Activated CD4-positive, alpha-beta memory T cell treated with anti-CD3 and anti-CD28 coated beads, Interleukin-2, amount 10 ng/mL, durations not matched to agents 7 days and 5 days (primary cell): Measurements from ENCODE around the gene NHSL1. TPM values are rescaled to one million over a fixed set of nuclear protein-coding genes. Genes with fewer than 3 reads are reported as not detected.

Experiments
- CTCF ChIA-PET: fragments of 350-600 bp; sonication (Branson Sonifier 250); formaldehyde crosslinking; loops from one replicate; lab custom pipeline; 2021; ENCODE audit warnings: antibody characterized with exemption, inconsistent platforms; lab: Charles Lee
- POLR2A ChIA-PET: fragments of 350-600 bp; sonication (Branson Sonifier 250); formaldehyde crosslinking; loops from one replicate; lab custom pipeline; 2021; ENCODE audit warnings: antibody characterized with exemption; lab: Charles Lee
- DNase-seq: peaks from one replicate; pipeline ENCODE4 v3.0.0-alpha.2; 2020
- H3K27ac Mint-ChIP-seq: one replicate; pipeline ENCODE4 v1.8.0; 2021; ENCODE audit warnings: mild to moderate bottlenecking, mixed read lengths
- H3K27me3 Mint-ChIP-seq: one replicate; pipeline ENCODE4 v1.8.0; 2021; ENCODE audit warnings: mixed read lengths
- H3K36me3 Mint-ChIP-seq: one replicate; pipeline ENCODE4 v1.8.0; 2021; ENCODE audit warnings: low read depth, mixed read lengths
- H3K4me1 Mint-ChIP-seq: one replicate; pipeline ENCODE4 v1.8.0; 2021; ENCODE audit warnings: mixed read lengths
- H3K4me3 Mint-ChIP-seq: one replicate; pipeline ENCODE4 v1.8.0; 2021; ENCODE audit warnings: mild to moderate bottlenecking, mixed read lengths
- H3K9me3 Mint-ChIP-seq: one replicate; pipeline ENCODE4 v1.8.0; 2021; ENCODE audit warnings: mixed read lengths
- total RNA-seq, 2 experiments: library from RNA; stranded (reverse); gene quantifications; one replicate each; pipeline ENCODE4 v1.2.3, GENCODE V29; 2021

Gene NHSL1
- total RNA-seq, 2 experiments from 2014 or later = 1.0 to 1.4 TPM

- peaks cover 38% of the 10 kb centered on the region for H3K27me3 Mint-ChIP-seq
- no peaks in the 10 kb centered on the region for H3K9me3 Mint-ChIP-seq
- no peaks in the 10 kb centered on the region for H3K36me3 Mint-ChIP-seq
- ChIA-PET CTCF (no interaction called here), POLR2A (no interaction called here)
- no peak overlapping the region for H3K27ac Mint-ChIP-seq
- H3K4me3 Mint-ChIP-seq = no peak overlapping the region
- H3K4me1 Mint-ChIP-seq = no peaks in the 10 kb centered on the region
- no peak for DNase-seq
These were observed 32.1 kb upstream of the NHSL1 start for GRCh38 chr6:138531387-138531786.

DNA sequence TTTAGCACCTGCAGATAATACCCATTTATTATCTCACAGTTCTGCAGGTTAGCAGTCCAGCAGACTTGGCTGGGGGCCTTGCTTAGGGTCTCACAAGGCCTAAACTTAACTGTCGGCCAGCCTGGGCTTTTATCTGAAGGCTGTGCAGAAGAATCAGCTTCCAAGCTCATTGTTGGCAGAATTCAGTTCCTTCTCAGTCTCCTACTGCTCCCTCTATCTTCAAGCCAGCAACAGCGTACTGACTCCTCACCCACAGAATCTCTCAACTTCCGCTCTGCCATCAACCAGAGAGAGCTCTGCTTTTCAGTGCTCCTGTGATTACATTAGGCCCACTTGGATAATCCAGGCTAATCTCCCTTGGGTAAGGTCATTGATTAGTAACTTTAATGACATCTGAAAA lies 30.2 kb upstream of the NHSL1 start:
- POLR2A ChIA-PET = no interaction called here
- H3K4me3 Mint-ChIP-seq = no peak overlapping the region
- no peak overlapping the region for H3K27ac Mint-ChIP-seq
- no peaks in the 10 kb centered on the region for H3K4me1 Mint-ChIP-seq
- CTCF ChIA-PET = no interaction called here
- no peaks in the 10 kb centered on the region for H3K36me3 Mint-ChIP-seq
- peaks cover 33% of the 10 kb centered on the region for H3K27me3 Mint-ChIP-seq
- DNase-seq = no peak
- H3K9me3 Mint-ChIP-seq = no peaks in the 10 kb centered on the region

DNA sequence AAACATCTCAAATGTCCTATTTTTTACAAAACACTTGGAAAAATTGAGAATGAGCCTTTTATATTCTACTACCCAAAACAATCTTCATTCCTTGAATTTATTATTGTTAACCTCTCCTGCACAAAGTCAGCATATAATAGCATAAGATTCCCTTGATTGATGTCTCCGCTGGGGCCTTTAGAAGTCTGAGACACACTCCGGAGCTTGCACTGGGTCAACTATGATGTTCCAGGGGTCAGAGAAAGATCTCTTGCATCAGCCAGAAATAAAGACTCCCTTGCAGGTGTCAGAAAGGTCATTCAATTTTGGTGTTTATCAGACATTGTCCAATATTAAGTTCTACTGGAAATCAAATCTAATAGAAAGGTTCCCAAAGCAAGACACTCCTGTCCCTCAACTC lies 29.7 kb upstream of the NHSL1 start:
- DNase-seq = no peak
- POLR2A ChIA-PET = no interaction called here
- Mint-ChIP-seq H3K27me3 (peaks cover 30% of the 10 kb centered on the region), H3K4me1 (no peaks in the 10 kb centered on the region), H3K9me3 (no peaks in the 10 kb centered on the region), H3K27ac (no peak overlapping the region), H3K4me3 (no peak overlapping the region), H3K36me3 (no peaks in the 10 kb centered on the region)
- CTCF ChIA-PET = no interaction called here

DNA sequence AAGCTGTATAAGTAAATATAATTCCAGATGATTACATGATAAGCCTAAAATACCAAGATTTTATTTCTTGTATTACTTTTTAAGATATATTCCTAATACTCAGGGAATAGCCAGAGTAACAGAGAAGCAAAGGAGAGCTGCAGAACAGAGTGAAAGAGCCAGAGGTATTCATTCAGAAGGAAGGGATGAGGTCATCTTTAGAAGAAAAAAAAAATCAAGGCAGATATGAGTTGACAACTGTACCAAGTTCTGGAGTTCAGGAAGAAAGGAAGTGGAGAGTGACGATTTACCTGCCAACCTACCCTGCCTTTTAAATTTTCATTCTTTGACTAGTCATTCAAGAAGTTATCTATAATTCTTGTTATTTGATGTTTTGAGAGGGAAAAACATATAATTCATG lies 28.8 kb upstream of the NHSL1 start:
- Mint-ChIP-seq H3K27ac (no peak overlapping the region), H3K36me3 (no peaks in the 10 kb centered on the region), H3K4me1 (no peaks in the 10 kb centered on the region), H3K27me3 (peaks cover 30% of the 10 kb centered on the region), H3K9me3 (no peaks in the 10 kb centered on the region), H3K4me3 (no peak overlapping the region)
- ChIA-PET CTCF (interaction anchor here (0.7 kb wide), 1 partner anchor 19 kb away, joined by 3 read pairs; no protein-coding TSS in a partner anchor), POLR2A (no interaction called here)
- DNase-seq = no peak

DNA sequence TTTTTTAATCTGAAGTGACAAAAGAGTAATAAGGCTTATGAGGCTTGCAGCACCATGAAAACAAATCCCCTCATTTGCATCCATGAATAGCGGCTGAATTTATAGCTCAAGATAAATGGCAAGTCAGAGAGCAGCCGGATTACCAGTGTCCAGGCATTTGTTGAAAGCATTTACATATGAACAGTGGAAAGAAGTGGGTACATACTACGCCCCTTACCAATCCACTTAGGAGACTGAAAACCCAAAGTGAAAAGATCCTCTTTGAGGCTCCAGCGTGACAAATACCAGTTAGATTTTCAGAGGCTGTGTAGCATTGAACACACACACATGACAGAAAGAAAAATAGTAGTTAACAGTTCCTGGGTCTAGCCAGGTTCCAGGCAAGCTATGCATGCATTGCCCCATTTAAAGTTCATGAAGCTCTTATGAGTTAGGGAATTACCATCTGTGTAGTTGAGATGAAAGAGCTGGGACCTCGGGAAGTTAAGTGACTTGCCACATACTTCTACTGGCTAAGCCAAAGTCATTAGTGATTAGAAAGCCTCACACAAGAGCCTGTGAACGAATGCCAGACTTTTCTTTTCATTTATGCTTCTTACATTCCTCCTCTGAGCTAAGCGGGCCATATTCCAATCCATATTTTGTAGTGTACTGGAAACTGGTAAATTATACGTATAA lies 28.3 kb upstream of the NHSL1 start:
- Mint-ChIP-seq H3K4me1 (no peaks in the 10 kb centered on the region), H3K27ac (no peak overlapping the region), H3K4me3 (no peak overlapping the region), H3K36me3 (no peaks in the 10 kb centered on the region), H3K9me3 (no peaks in the 10 kb centered on the region), H3K27me3 (peaks cover 26% of the 10 kb centered on the region)
- no peak for DNase-seq
- POLR2A ChIA-PET = no interaction called here
- CTCF ChIA-PET = interaction anchor here (0.7 to 1.5 kb wide), 2 partner anchors 12 to 18 kb away, joined by 3 to 5 read pairs; no protein-coding TSS in a partner anchor

DNA sequence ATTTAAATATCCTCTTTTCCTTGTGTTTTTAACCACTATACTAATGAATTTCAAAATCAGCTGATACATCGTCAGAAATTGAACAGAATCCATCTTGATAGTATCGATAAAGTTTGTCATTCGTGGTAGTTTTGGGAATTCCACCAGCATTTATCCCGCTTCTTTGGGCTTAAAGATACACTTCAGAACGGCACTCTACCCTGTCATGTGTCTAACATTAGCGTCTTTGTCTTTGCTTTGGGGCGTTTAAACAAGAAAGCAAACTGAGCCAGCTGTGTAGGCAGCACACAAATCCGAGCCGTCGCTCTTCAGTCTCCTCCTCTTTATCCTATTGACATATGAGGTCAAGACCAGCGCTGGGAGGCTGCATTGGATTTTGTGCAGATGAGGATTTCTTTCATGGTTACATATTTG lies 27.5 kb upstream of the NHSL1 start:
- H3K27ac Mint-ChIP-seq = no peak overlapping the region
- H3K4me3 Mint-ChIP-seq = no peak overlapping the region
- peaks cover 19% of the 10 kb centered on the region for H3K27me3 Mint-ChIP-seq
- no peaks in the 10 kb centered on the region for H3K9me3 Mint-ChIP-seq
- DNase-seq = no peak
- ChIA-PET POLR2A (no interaction called here), CTCF (interaction anchor here (1.5 kb wide), 1 partner anchor 11 kb away, joined by 5 read pairs; no protein-coding TSS in a partner anchor)
- peaks cover under 1% of the 10 kb centered on the region for H3K4me1 Mint-ChIP-seq
- no peaks in the 10 kb centered on the region for H3K36me3 Mint-ChIP-seq

DNA sequence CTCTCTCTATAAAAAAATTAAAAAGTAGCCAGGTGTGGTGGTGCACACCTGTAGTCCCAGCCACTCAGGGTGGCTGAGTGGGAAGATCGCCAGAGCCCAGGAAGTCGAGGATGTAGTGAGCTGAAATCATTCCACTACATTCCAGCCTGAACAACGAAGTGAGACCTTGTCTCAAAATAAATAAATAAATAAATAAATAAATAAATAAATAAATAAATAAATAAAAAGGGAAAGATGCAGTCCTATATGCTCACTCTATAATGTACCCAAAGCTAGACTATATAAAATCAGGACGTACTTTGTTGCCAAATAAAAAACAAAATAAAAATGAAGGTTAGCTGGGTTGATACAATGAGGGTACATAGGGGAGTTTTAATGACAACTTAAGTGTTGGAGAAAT lies 26.1 kb upstream of the NHSL1 start:
- Mint-ChIP-seq H3K27ac (no peak overlapping the region), H3K27me3 (peaks cover 14% of the 10 kb centered on the region), H3K4me1 (peaks cover 6% of the 10 kb centered on the region), H3K4me3 (no peak overlapping the region), H3K9me3 (no peaks in the 10 kb centered on the region), H3K36me3 (no peaks in the 10 kb centered on the region)
- ChIA-PET CTCF (no interaction called here), POLR2A (no interaction called here)
- DNase-seq = no peak

- CTCF ChIA-PET = interaction anchor here (1.2 kb wide), 1 partner anchor 95 kb away, joined by 3 read pairs; no protein-coding TSS in a partner anchor
- POLR2A ChIA-PET = no interaction called here
- peaks cover 6% of the 10 kb centered on the region for H3K4me1 Mint-ChIP-seq
- no peak overlapping the region for H3K4me3 Mint-ChIP-seq
- peaks cover 11% of the 10 kb centered on the region for H3K27me3 Mint-ChIP-seq
- DNase-seq = no peak
- no peak overlapping the region for H3K27ac Mint-ChIP-seq
- H3K9me3 Mint-ChIP-seq = no peaks in the 10 kb centered on the region
- no peaks in the 10 kb centered on the region for H3K36me3 Mint-ChIP-seq
These were observed 25.2 kb upstream of the NHSL1 start for GRCh38 chr6:138524526-138524925.

GRCh38 chr6:138523347-138524210 lies 24.3 kb upstream of the NHSL1 start:
- Mint-ChIP-seq H3K4me3 (no peak overlapping the region), H3K27me3 (peaks cover 11% of the 10 kb centered on the region), H3K27ac (no peak overlapping the region), H3K4me1 (peaks cover 6% of the 10 kb centered on the region), H3K9me3 (no peaks in the 10 kb centered on the region), H3K36me3 (no peaks in the 10 kb centered on the region)
- CTCF ChIA-PET = interaction anchor here (0.7 to 1.3 kb wide), 4 partner anchors 9 to 1168 kb away, joined by 3 to 5 read pairs (median 3); no protein-coding TSS in a partner anchor
- POLR2A ChIA-PET = no interaction called here
- DNase-seq = no peak

GRCh38 chr6:138522611-138523010 lies 23.3 kb upstream of the NHSL1 start:
- Mint-ChIP-seq H3K27me3 (peaks cover 12% of the 10 kb centered on the region), H3K4me3 (no peak overlapping the region), H3K4me1 (peaks cover 9% of the 10 kb centered on the region), H3K36me3 (no peaks in the 10 kb centered on the region), H3K27ac (no peak overlapping the region), H3K9me3 (no peaks in the 10 kb centered on the region)
- no peak for DNase-seq
- POLR2A ChIA-PET = no interaction called here
- CTCF ChIA-PET = interaction anchor here (0.9 to 1.3 kb wide), 3 partner anchors 92 to 407 kb away, joined by 3 to 5 read pairs (median 3); no protein-coding TSS in a partner anchor

- H3K27me3 Mint-ChIP-seq = peaks cover 9% of the 10 kb centered on the region
- no peak overlapping the region for H3K27ac Mint-ChIP-seq
- H3K4me3 Mint-ChIP-seq = no peak overlapping the region
- ChIA-PET CTCF (interaction anchor here (0.8 kb wide), 1 partner anchor 86 kb away, joined by 4 read pairs; no protein-coding TSS in a partner anchor), POLR2A (no interaction called here)
- H3K4me1 Mint-ChIP-seq = peaks cover 9% of the 10 kb centered on the region
- no peak for DNase-seq
- no peaks in the 10 kb centered on the region for H3K36me3 Mint-ChIP-seq
- H3K9me3 Mint-ChIP-seq = no peaks in the 10 kb centered on the region
These were observed 22.5 kb upstream of the NHSL1 start for GRCh38 chr6:138521790-138522189.

GRCh38 chr6:138520463-138520862 lies 21.2 kb upstream of the NHSL1 start:
- CTCF ChIA-PET = interaction anchor here (0.6 to 7.3 kb wide), 10 partner anchors 12 to 405 kb away, joined by 3 to 74 read pairs (median 4); no protein-coding TSS in a partner anchor
- DNase-seq = no peak
- peaks cover 18% of the 10 kb centered on the region for H3K4me1 Mint-ChIP-seq
- POLR2A ChIA-PET = interaction anchor here (0.7 to 1.0 kb wide), 2 partner anchors 20 to 426 kb away, joined by 3 read pairs; no protein-coding TSS in a partner anchor
- H3K9me3 Mint-ChIP-seq = no peaks in the 10 kb centered on the region
- no peak overlapping the region for H3K27ac Mint-ChIP-seq
- no peaks in the 10 kb centered on the region for H3K36me3 Mint-ChIP-seq
- no peak overlapping the region for H3K4me3 Mint-ChIP-seq
- peaks cover 4% of the 10 kb centered on the region for H3K27me3 Mint-ChIP-seq

DNA sequence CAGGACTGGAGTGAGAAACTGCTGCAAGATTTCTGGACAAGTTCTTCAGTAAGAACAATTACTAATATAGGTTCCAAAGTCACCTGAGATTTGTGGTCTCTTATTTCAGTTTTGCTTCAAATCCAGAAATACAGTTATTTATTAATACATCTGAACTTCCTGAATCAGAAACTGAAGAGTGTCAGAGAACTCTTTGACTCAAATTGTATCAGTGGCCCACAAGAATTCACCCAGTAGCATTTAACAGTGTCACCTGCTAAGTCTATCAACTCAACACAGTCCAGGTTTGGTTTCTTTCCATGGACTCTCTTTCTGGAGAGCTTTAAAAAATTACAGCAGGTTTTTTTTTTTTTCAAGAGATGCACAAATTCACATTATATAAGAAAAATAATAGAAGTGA lies 18.8 kb upstream of the NHSL1 start:
- Mint-ChIP-seq H3K4me1 (peaks cover 31% of the 10 kb centered on the region), H3K36me3 (no peaks in the 10 kb centered on the region), H3K27ac (no peak overlapping the region), H3K9me3 (no peaks in the 10 kb centered on the region), H3K27me3 (peaks cover 4% of the 10 kb centered on the region), H3K4me3 (no peak overlapping the region)
- ChIA-PET CTCF (interaction anchor here (0.7 to 7.3 kb wide), 14 partner anchors 9 to 517 kb away, joined by 3 to 74 read pairs (median 3); no protein-coding TSS in a partner anchor), POLR2A (interaction anchor here (0.6 kb wide), 1 partner anchor 431 kb away, joined by 3 read pairs; no protein-coding TSS in a partner anchor)
- no peak for DNase-seq
